Activated CD4-positive, alpha-beta T cell treated with anti-CD3 and anti-CD28 coated beads, Interleukin-2, amount 10 ng/mL, durations not matched to agents 7 days and 5 days (primary cell): ENCODE data around the gene CISH. TPM values are rescaled to one million over a fixed set of nuclear protein-coding genes. Genes with fewer than 3 reads are reported as not detected.

Experiments
- CTCF ChIA-PET: fragments of 350-600 bp; sonication (Branson Sonifier 250); formaldehyde crosslinking; loops from one replicate; lab custom pipeline; 2021; ENCODE audit warnings: antibody characterized with exemption; lab: Charles Lee
- POLR2A ChIA-PET: fragments of 350-600 bp; sonication (Branson Sonifier 250); formaldehyde crosslinking; loops from one replicate; lab custom pipeline; 2021; ENCODE audit warnings: antibody characterized with exemption; lab: Charles Lee
- DNase-seq: peaks from one replicate; pipeline ENCODE4 v3.0.0-alpha.2; 2020
- H3K27ac Mint-ChIP-seq: one replicate; pipeline ENCODE4 v1.8.0; 2021; ENCODE audit warnings: mild to moderate bottlenecking, moderate library complexity, mixed read lengths
- H3K27me3 Mint-ChIP-seq: one replicate; pipeline ENCODE4 v1.8.0; 2021; ENCODE audit warnings: mixed read lengths
- H3K36me3 Mint-ChIP-seq: one replicate; pipeline ENCODE4 v1.8.0; 2021; ENCODE audit warnings: low read depth, mixed read lengths
- H3K4me1 Mint-ChIP-seq: one replicate; pipeline ENCODE4 v1.8.0; 2021; ENCODE audit warnings: mixed read lengths
- H3K4me3 Mint-ChIP-seq: one replicate; pipeline ENCODE4 v1.8.0; 2021; ENCODE audit warnings: mild to moderate bottlenecking, moderate library complexity, mixed read lengths
- H3K9me3 Mint-ChIP-seq: one replicate; pipeline ENCODE4 v1.8.0; 2021; ENCODE audit warnings: mixed read lengths
- total RNA-seq, 2 experiments: library from RNA; stranded (reverse); gene quantifications; one replicate each; pipeline ENCODE4 v1.2.3, GENCODE V29; 2021

Gene CISH
- total RNA-seq, 2 experiments from 2014 or later: 300 to 308 TPM

- ChIA-PET CTCF (interaction anchor here (0.6 to 17.2 kb wide), 21 partner anchors 8 to 1141 kb away, joined by 3 to 284 read pairs (median 4); partner anchors contain the start of genes CISH and MAPKAPK3), POLR2A (interaction anchor here (0.7 to 1.2 kb wide), 4 partner anchors 34 to 217 kb away, joined by 3 to 7 read pairs (median 5); partner anchors contain the start of genes CISH, CYB561D2 and NPRL2)
- no peaks in the 10 kb centered on the region for H3K27me3 Mint-ChIP-seq
- peaks cover 33% of the 10 kb centered on the region for H3K36me3 Mint-ChIP-seq
- peak; percentile 97 for DNase-seq
- H3K27ac Mint-ChIP-seq: peak within 1 kb of the TSS; percentile 94
- peaks cover 65% of the 10 kb centered on the region for H3K4me1 Mint-ChIP-seq
- H3K4me3 Mint-ChIP-seq: peak within 1 kb of the TSS; percentile 95
- H3K9me3 Mint-ChIP-seq: no peaks in the 10 kb centered on the region
Observed at GRCh38 chr3:50567386-50568167, 44.0 kb downstream of the CISH start, which contains the start of gene C3orf18. TSS of gene C3orf18 (minus strand) at chr3:50567747. CDS start at chr3:50565699, 2,048 bp downstream.

- DNase-seq: no peak
- H3K27me3 Mint-ChIP-seq: no peaks in the 10 kb centered on the region
- H3K36me3 Mint-ChIP-seq: peaks cover 28% of the 10 kb centered on the region
- peak overlapping the region; percentile 68 for H3K27ac Mint-ChIP-seq
- ChIA-PET POLR2A (interaction anchor here (1.0 to 1.2 kb wide), 3 partner anchors 35 to 45 kb away, joined by 4 to 7 read pairs (median 6); partner anchors contain the start of gene CISH), CTCF (interaction anchor here (0.6 to 17.2 kb wide), 22 partner anchors 8 to 1141 kb away, joined by 3 to 284 read pairs (median 4); partner anchors contain the start of genes CISH and MAPKAPK3)
- peaks cover 60% of the 10 kb centered on the region for H3K4me1 Mint-ChIP-seq
- H3K4me3 Mint-ChIP-seq: peak overlapping the region; percentile 95
- no peaks in the 10 kb centered on the region for H3K9me3 Mint-ChIP-seq
Observed at GRCh38 chr3:50567011-50567385, 44.6 kb downstream of the CISH start.

- peaks cover 5% of the 10 kb centered on the region for H3K36me3 Mint-ChIP-seq
- H3K27ac Mint-ChIP-seq: no peak overlapping the region
- POLR2A ChIA-PET: no interaction called here
- no peaks in the 10 kb centered on the region for H3K27me3 Mint-ChIP-seq
- H3K4me1 Mint-ChIP-seq: peaks cover 41% of the 10 kb centered on the region
- CTCF ChIA-PET: interaction anchor here (1.0 to 1.4 kb wide), 2 partner anchors 13 to 51 kb away, joined by 3 to 4 read pairs; no protein-coding TSS in a partner anchor
- H3K9me3 Mint-ChIP-seq: no peaks in the 10 kb centered on the region
- DNase-seq: no peak
- no peak overlapping the region for H3K4me3 Mint-ChIP-seq
Observed at GRCh38 chr3:50564321-50564720, 47.3 kb downstream of the CISH start.

GRCh38 chr3:50563867-50564266 lies 47.7 kb downstream of the CISH start:
- H3K27me3 Mint-ChIP-seq: no peaks in the 10 kb centered on the region

GRCh38 chr3:50562861-50563260 lies 48.7 kb downstream of the CISH start:
- no peaks in the 10 kb centered on the region for H3K27me3 Mint-ChIP-seq
- peaks cover 37% of the 10 kb centered on the region for H3K4me1 Mint-ChIP-seq
- no peak for DNase-seq
- peaks cover 5% of the 10 kb centered on the region for H3K36me3 Mint-ChIP-seq
- POLR2A ChIA-PET: no interaction called here
- no peak overlapping the region for H3K4me3 Mint-ChIP-seq
- CTCF ChIA-PET: interaction anchor here (1.0 to 1.8 kb wide), 3 partner anchors 10 to 54 kb away, joined by 3 to 7 read pairs (median 4); partner anchors contain the start of gene MAPKAPK3
- no peaks in the 10 kb centered on the region for H3K9me3 Mint-ChIP-seq
- H3K27ac Mint-ChIP-seq: no peak overlapping the region

More at GRCh38 chr3:50563867-50564266, 47.7 kb downstream of the CISH start:
- no peak overlapping the region for H3K27ac Mint-ChIP-seq
- ChIA-PET POLR2A (no interaction called here), CTCF (interaction anchor here (1.0 to 1.8 kb wide), 3 partner anchors 9 to 52 kb away, joined by 3 to 7 read pairs (median 4); no protein-coding TSS in a partner anchor)
- peaks cover 5% of the 10 kb centered on the region for H3K36me3 Mint-ChIP-seq
- DNase-seq: no peak
- peaks cover 41% of the 10 kb centered on the region for H3K4me1 Mint-ChIP-seq
- H3K9me3 Mint-ChIP-seq: no peaks in the 10 kb centered on the region
- H3K4me3 Mint-ChIP-seq: no peak overlapping the region

- DNase-seq: no peak
- ChIA-PET POLR2A (no interaction called here), CTCF (interaction anchor here (1.2 kb wide), 1 partner anchor 10 kb away, joined by 6 read pairs; the partner anchor contains the start of gene HEMK1)
- no peaks in the 10 kb centered on the region for H3K9me3 Mint-ChIP-seq
- peaks cover 18% of the 10 kb centered on the region for H3K4me1 Mint-ChIP-seq
- no peak overlapping the region for H3K4me3 Mint-ChIP-seq
- H3K27me3 Mint-ChIP-seq: no peaks in the 10 kb centered on the region
- no peak overlapping the region for H3K27ac Mint-ChIP-seq
- H3K36me3 Mint-ChIP-seq: peaks cover under 1% of the 10 kb centered on the region
Observed at GRCh38 chr3:50559702-50560101, 51.9 kb downstream of the CISH start.

GRCh38 chr3:50557915-50558314 lies 53.7 kb downstream of the CISH start:
- POLR2A ChIA-PET: no interaction called here
- Mint-ChIP-seq H3K9me3 (no peaks in the 10 kb centered on the region), H3K36me3 (no peaks in the 10 kb centered on the region), H3K27me3 (no peaks in the 10 kb centered on the region), H3K27ac (no peak overlapping the region), H3K4me3 (no peak overlapping the region), H3K4me1 (peaks cover 10% of the 10 kb centered on the region)
- no peak for DNase-seq
- CTCF ChIA-PET: interaction anchor here (0.6 to 1.1 kb wide), 2 partner anchors 8 to 10 kb away, joined by 3 to 5 read pairs; partner anchors contain the start of gene C3orf18

- H3K36me3 Mint-ChIP-seq: no peaks in the 10 kb centered on the region
- no peak overlapping the region for H3K27ac Mint-ChIP-seq
- no peaks in the 10 kb centered on the region for H3K9me3 Mint-ChIP-seq
- DNase-seq: no peak
- POLR2A ChIA-PET: interaction anchor here (0.6 kb wide), 1 partner anchor 35 kb away, joined by 4 read pairs; no protein-coding TSS in a partner anchor
- no peak overlapping the region for H3K4me3 Mint-ChIP-seq
- H3K27me3 Mint-ChIP-seq: no peaks in the 10 kb centered on the region
- CTCF ChIA-PET: interaction anchor here (0.5 to 1.1 kb wide), 6 partner anchors 9 to 1855 kb away, joined by 3 to 5 read pairs (median 3); partner anchors contain the start of gene C3orf18
- H3K4me1 Mint-ChIP-seq: peaks cover 9% of the 10 kb centered on the region
Observed at GRCh38 chr3:50557106-50557505, 54.5 kb downstream of the CISH start.

Other genes with a start within 250 kb of the CISH start
- gene CACNA2D2, start 108.1 kb downstream of the CISH start, total RNA-seq: under 1 TPM; 0.60 to 0.62 TPM
- gene C3orf18, start 44.0 kb downstream of the CISH start, total RNA-seq: 10 to 100 TPM; 29.0 to 33.9 TPM
- 10 to 100 TPM; 42.3 to 49.0 TPM for gene HEMK1, start 42.3 kb downstream of the CISH start, total RNA-seq
- gene MAPKAPK3, start 5.4 kb upstream of the CISH start, total RNA-seq: 100 to 1,000 TPM; 135 to 140 TPM
- 1 to 10 TPM in 1 of 2 experiments, under 1 TPM in 1; 1.00 to 1.1 TPM for gene DOCK3, start 63.2 kb upstream of the CISH start, total RNA-seq